NCI-H2081 (cell line): Measurements from ENCODE around the gene GALNT16.
"Not testable (repeated sequence)": the region's sequence is repeated elsewhere in the genome, so short reads cannot be mapped to it uniquely, and the experiment has no call there.

ENCODE experiments used
- DNase-seq, 2 experiments: peaks; one replicate each; lab custom pipeline; 2025; lab: John Stamatoyannopoulos, UW

The GALNT16 gene

GRCh38 chr14:69285661-69286255, 25.8 kb downstream of the GALNT16 start:
- DNase-seq, result no peak

DNA sequence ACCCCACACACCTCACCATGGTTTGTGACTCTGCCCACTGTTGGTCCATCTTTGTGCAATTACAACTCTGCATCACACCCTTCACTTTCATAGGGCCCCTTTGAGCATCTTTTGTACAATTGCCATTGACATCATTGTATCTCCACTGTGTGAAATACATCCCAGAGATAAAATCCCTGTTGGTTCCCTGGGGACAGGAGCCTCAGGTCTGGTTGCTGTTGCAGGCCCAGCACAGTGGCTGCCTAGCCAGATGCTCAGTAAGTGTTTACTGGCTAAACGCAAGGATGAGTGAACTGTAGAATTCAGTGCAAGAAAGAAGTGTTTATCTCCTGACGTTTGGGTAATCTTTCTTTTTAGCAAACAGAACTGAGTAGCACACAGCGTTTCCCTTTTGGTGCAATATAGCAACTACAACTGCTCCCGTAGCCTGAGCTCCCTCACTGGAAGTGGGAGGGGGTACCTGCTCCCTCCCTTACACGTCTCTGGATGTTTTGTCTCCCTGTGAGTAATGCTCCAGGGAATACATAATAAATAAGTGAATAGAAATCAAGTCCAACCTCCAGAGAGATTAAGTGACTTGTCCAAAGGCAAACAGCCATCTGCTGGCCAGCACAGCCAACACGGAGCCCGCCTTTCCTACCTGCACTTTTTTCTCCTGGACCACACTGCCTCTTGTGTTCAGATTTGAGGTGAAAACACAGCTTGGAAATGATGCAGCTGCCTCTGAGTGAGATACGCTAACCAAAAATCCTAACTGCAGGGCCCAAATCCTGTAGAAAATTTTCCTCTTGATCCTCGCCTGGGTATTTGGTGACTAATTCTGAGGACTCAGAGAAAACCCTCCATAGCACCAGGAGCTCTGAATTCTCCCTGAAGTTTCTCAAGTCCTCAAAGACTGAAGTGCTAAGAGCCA, 27.4 kb downstream of the GALNT16 start:
- DNase-seq, result no peak

- no peak for DNase-seq
Measured at GRCh38 chr14:69288011-69288771, 28.2 kb downstream of the GALNT16 start.

DNA sequence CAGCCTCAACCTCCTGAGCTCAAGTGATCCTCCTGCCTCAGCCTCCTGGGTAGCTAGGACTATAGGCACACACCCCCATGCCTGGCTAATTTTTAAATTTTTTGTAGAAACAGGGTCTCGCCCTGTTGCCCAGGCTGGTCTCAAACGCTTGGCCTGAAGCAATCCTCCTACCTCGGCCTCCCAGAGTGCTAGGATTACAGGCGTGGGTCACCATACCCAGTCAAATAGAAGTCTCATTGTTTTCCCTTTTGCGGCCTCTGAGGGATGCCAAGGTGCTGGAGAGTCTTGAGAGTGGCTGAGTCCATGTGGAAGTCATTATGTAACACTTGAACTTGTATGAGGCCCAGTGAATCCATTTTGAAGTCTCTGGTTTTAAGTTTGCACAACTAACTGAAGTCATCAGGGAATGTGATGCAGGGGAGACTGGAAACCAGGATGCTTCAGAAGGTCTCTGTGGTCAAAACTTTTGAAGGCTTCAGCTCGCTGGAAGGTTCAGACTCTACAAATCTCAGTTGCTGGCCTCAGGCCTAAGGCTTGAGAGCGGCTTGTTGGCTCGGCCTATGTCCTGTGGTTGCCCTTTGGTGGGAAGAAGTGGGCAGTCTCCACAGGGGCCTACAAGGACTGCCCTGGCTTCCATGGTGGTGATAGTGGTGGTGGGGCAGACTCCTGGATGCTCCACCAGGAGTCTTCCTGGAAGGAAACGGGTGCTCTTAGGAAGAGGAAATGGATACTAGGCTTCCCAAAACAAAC, 29.2 kb downstream of the GALNT16 start:
- DNase-seq, result no peak

- no peak for DNase-seq
Measured at GRCh38 chr14:69289811-69290520, 30.0 kb downstream of the GALNT16 start.

- not testable (repeated sequence) for DNase-seq
Measured at GRCh38 chr14:69290881-69291280, 30.9 kb downstream of the GALNT16 start.

DNA sequence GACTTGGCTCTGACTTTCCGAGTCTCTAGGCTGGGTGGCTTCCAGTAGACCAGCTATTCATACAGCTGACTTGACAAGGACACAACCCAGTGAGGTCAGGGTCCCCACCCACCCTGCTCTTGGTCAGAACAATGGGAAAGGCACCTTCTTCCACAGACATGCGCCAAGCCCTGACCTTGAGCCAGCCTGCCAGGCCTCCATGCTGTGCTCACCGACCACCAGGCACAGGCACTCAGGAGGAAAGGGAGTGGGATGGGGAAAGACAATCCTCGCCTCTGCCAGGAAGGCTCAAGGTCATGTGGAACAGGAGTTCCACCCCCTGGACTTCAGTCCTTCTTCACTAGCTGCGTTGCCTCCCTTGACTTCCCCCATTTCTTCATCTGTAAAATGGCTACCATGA, 31.4 kb downstream of the GALNT16 start:
- DNase-seq, result no peak

DNA sequence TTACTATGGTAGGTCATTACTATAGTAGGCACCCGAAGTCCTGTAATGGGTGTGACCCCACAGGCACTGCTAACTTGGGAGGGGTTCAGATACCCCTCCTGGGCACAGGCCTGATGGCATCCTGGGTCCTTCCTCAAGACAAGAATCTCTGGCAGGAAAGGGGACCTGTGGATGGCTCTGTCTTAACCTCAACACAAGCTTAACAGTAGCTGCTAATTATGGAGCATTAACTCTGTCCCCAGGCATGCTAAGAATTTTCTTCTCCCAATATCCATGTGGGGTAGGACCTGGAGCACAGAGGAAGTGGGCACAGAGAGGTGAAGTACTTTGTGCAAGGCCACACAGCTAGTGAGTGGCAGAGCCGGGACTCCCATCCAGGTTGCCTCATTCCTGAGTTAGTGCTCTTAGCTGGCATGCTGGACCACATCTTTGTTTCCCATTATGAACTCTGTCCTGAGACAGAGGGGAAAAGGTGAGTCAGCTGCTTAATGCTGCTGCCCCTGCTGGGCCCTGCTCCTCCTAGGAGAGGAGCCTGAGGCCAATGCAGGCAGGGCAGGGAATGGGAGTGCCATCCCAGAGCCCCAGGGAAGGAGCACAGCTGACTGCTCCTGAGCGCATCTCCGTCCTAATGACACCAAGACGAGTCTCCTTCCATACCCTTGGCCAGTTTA, 32.1 kb downstream of the GALNT16 start:
- DNase-seq, result no peak

DNA sequence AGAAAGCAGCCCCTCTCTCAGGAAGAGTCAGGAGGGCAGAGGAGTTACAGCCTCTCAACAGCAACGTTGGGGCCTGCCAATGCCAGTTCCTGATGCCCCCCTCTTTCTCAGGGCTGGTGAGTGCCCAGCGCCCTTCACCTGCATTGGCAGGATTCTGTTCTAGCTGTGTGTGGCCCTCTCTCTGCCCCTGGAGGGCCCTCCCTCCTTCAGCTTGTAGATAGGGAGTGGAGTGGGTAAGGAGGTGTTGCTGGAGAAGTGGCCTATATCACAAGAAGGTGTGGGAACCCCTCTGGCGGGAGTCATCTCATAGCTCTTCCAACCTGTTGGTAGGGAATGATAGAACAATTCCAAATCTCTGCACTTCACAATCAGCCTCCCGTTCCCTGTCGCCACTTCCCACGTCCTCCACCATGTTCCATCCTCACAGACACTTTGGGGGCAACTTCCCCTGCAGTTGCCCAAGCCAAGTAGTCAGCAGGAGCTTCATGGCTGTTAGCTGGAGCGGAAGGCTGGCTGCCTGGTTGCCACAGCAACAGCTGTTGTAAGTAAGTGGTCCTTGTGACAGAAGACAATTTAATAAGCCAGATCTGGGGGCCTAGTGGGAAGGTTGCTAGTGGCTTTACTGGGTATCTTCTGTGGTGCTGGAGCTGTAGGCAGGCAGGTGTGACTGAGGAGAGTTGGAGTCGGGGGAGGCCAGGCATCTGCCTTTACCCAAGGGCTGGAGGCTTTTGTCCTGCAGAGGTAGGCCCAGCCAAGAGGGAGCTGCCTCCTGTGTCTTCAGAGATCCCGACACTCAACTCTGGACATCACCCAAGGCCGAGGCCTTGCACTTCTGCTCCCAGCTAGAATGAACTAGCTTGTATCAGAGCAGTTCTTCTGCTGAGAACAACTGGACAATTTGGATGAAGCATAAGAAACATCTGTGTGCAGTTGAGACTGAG, 38.4 kb downstream of the GALNT16 start:
- peak in 1 of 2 experiments; percentile 11 for DNase-seq

- no peak for DNase-seq
Measured at GRCh38 chr14:69299286-69300035, 39.5 kb downstream of the GALNT16 start.

DNA sequence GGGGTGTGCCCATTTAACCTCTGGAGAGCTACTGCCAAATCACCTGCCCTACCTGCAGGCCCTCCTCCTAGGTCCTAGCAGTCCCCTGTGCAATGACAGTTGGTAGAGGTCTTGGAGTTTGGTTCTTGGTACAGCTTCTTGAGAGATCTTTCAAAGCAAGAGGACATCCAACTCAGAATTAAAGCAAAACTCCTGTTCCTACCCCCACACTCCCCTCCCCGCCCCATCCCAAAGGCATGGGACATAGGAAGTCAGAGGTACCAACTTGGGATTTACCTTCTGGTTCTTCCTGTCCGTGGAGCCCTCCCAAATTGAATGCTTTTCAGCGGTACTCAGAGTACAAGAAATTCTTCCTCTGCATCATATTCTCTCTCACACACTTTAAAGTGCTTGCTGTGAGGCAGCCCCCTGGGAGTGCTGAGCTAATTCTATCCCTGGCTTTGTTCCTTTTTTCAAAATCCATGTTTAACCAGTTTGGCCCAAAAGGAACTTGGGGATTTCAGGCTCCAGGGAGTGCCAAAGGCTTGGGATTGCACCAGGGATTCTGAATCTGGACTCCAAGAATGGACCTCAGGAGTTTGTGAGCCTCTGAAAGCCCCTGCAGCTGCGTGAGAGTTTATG, 40.8 kb downstream of the GALNT16 start:
- no peak for DNase-seq

- no peak for DNase-seq
Measured at GRCh38 chr14:69303086-69303485, 43.1 kb downstream of the GALNT16 start.

DNA sequence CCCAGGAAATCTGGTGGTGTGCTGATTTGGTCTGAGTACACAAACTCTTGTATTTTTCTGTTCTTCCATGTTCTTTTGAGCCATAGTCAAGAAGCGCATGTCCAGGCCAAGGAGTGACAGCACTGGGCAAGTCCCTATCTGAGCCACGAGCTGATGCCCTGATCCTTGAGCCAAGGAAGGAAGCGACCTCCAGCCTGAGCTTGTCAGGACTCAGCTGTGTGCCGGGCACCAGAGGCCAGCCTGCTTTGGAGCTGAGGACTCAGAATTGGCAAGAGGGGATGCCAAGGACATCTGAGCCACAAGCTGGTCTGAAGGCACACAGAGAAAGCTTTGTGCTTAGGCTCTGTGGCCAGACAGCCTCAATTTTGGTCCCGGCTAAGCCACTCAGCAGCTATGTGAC, 52.6 kb downstream of the GALNT16 start:
- no peak for DNase-seq

- no peak for DNase-seq
Measured at GRCh38 chr14:69313176-69313575, 53.2 kb downstream of the GALNT16 start.

GRCh38 chr14:69314327-69314726, 54.4 kb downstream of the GALNT16 start:
- no peak for DNase-seq

DNA sequence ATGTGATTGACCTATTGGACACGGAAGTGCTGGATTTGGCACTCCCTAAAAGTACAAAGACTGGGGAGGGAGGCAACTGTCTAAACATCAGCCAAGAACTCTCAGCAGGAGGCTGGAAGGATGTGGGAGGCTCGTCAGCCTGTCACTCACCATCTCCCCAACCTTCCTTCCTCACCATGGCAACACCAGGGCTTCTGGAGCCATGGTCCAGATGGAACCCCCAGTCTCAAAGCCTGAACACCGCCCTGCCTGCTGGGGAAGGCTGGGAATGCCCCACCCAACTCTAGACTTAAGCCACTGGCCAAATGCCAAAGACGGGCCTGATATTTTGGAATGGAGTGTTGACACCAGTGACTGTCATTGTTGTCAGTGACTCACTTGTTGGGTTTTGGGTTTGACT, 55.3 kb downstream of the GALNT16 start:
- DNase-seq, result peak; percentile 17 to 51

GRCh38 chr14:69316449-69317101, 56.6 kb downstream of the GALNT16 start:
- no peak for DNase-seq
